HUDEP-2 (cell line): ENCODE data around the gene CACNA2D2.

ENCODE experiments used
- DNase-seq, 76 experiments: peaks; one replicate each; lab custom pipeline; 2025; ENCODE audit not compliant: unreplicated experiment in 76 of 76; lab: John Stamatoyannopoulos, UW

Gene CACNA2D2

GRCh38 chr3:50375258-50375931 lies 128.0 kb downstream of the CACNA2D2 start:
- no peak for DNase-seq

GRCh38 chr3:50374363-50375257 lies 128.8 kb downstream of the CACNA2D2 start:
- no peak for DNase-seq

GRCh38 chr3:50373146-50374051 lies 130.0 kb downstream of the CACNA2D2 start:
- DNase-seq = no peak

GRCh38 chr3:50372349-50372748 lies 131.1 kb downstream of the CACNA2D2 start:
- peak in 70 of 76 experiments; percentile 12 to 86 (median 66) for DNase-seq

- peak in 32 of 76 experiments; percentile 5 to 62 (median 32) for DNase-seq
Observed at GRCh38 chr3:50371133-50371685, 132.2 kb downstream of the CACNA2D2 start.

GRCh38 chr3:50370594-50370993 lies 132.8 kb downstream of the CACNA2D2 start:
- peak in 42 of 76 experiments; percentile 10 to 67 (median 32) for DNase-seq

GRCh38 chr3:50369012-50369670 lies 134.3 kb downstream of the CACNA2D2 start:
- peak in 47 of 76 experiments; percentile 5 to 61 (median 35) for DNase-seq

GRCh38 chr3:50365842-50366220 lies 137.6 kb downstream of the CACNA2D2 start:
- DNase-seq = no peak

- DNase-seq = peak in 71 of 76 experiments; percentile 4 to 87 (median 72)
Observed at GRCh38 chr3:50365080-50365841, 138.2 kb downstream of the CACNA2D2 start.

GRCh38 chr3:50364573-50365079 lies 138.8 kb downstream of the CACNA2D2 start:
- peak in 2 of 76 experiments; percentile 37 to 40 for DNase-seq

- DNase-seq = no peak
Observed at GRCh38 chr3:50359760-50360110, 143.7 kb downstream of the CACNA2D2 start.

- DNase-seq = peak in 74 of 76 experiments; percentile 60 to 97 (median 93)
Observed at GRCh38 chr3:50358911-50359759, 144.3 kb downstream of the CACNA2D2 start, which contains the start of gene TMEM115. Gene TMEM115, minus strand, starts transcription at chr3:50359521. Its CDS starts 458 bp downstream, at chr3:50359063.

- DNase-seq = no peak
Observed at GRCh38 chr3:50358355-50358910, 145.0 kb downstream of the CACNA2D2 start.

- DNase-seq = peak in 3 of 76 experiments; percentile 11 to 21 (median 13)
Observed at GRCh38 chr3:50357481-50357880, 146.0 kb downstream of the CACNA2D2 start.

- DNase-seq = peak in 71 of 76 experiments; percentile 30 to 84 (median 64)
Observed at GRCh38 chr3:50356553-50356952, 146.9 kb downstream of the CACNA2D2 start.

GRCh38 chr3:50355829-50356552 lies 147.4 kb downstream of the CACNA2D2 start:
- no peak for DNase-seq

- no peak for DNase-seq
Observed at GRCh38 chr3:50354850-50355249, 148.6 kb downstream of the CACNA2D2 start.
